Stimulated activated CD4-positive, alpha-beta T cell treated with anti-CD3 and anti-CD28 coated beads, Interleukin-2, amount 100 ng/mL, for 24 hours (primary cell): ENCODE data around the gene MBNL3.
"Not testable (repeated sequence)": the region's sequence is repeated elsewhere in the genome, so short reads cannot be mapped to it uniquely, and the experiment has no call there.

Experiments
- DNase-seq, 2 donors: peaks; one replicate each; pipeline ENCODE4 v3.0.0-alpha.2; 2020

The MBNL3 gene

DNA sequence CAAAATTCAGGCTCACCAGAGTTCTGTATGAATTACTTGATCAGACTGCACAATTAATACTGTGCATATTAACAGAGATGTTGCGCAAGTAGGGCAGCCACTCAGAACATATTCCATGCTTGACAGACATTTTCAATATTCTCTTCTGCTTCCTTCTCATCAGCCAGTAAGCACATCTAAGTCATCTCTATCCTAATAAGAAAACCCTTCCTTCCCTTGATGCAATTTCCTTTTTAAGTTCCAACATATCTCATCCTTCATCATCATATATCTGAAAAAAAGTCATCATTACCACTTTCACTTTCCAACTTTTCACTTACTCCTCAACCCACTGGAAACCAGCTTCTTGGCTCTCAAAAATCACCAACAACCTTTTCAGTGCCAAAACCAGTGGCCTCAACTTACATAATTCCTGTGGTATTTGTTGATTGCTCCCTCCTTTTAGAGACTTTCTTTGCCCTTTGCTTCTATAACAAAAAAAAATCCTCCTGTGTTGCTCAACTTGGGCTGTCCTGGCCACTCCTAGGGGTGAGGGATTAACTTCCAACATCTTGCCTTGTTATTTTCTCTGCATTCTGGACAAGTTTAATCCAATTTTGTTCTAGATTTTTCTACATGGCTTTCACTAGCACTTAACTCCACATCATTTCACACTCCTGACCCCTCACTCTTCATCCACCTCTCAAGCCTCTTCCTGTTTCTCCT, 14.1 kb downstream of the MBNL3 start:
- no peak for DNase-seq

DNA sequence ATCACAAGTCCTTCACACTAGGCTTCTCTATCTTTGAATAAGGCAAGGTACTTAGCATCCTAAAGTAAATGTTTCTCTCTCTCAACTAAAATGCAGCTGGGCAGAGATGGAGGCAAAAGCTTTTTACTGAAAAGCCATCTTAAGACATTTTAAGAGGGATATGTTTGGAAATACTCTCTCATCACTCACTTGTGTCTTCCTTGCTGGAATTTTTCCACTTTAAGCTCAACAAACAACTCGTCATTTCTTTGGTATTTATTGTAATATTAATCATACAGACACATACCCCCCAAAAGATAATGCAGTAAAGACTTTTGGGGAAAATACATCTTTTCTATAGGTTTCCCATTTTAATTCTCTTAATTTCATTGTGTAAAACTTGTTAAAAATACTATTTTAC, 16.4 kb downstream of the MBNL3 start:
- DNase-seq = no peak

DNA sequence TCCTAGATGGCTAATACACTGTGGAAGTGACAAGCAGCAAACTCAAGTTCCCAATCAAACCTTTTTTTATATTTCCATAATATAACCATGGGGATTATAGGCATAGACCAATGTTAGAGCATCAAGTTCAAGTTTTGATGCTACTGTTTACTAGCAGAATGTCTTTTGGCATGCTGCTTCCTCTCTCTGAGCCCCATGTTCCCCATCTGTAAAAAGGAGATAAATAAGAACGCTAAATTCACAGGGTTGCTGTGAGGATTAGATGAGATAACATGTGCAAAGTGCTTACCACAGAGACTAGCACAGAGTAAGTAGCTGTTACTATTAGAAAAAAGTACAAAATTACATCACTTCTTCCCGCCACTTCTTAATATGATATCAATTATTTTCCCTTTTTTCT, 18.0 kb downstream of the MBNL3 start:
- no peak for DNase-seq

DNA sequence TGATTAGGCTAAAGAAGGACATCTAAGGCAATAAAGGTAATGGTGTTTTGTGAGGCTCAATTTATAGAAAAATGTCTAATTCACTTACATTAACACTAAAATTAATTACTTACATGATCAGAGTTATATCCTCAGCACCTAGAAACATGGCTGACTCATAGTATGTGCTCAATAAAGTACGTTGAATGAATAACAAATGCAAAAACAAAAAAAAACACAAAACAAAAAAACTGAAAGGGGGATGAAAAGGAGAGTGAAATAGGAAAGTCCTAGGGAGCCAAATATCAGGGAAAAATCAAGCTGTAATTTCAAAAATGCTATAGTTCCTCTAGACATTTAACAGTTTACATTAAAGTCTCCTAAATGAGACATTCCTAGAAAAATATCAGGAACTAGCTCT, 18.7 kb downstream of the MBNL3 start:
- DNase-seq = no peak

DNA sequence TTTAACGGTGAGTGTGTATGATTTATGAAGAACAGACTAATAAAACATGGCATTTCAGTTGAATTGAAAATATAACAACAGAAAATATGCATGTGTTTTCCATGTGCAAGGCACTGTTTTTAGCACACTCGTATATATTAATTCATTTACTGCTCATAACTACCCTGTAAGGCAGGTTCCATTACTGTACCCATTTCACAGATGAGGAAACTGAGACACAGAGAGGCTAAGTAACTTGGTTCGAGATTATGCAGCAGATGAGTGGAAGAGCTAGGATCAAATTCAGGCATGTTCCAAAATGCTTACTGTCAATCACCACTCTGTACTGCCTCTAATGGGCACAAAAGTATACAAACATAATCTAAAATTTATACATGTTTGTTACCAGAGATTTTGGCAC, 20.4 kb downstream of the MBNL3 start:
- DNase-seq = no peak

DNA sequence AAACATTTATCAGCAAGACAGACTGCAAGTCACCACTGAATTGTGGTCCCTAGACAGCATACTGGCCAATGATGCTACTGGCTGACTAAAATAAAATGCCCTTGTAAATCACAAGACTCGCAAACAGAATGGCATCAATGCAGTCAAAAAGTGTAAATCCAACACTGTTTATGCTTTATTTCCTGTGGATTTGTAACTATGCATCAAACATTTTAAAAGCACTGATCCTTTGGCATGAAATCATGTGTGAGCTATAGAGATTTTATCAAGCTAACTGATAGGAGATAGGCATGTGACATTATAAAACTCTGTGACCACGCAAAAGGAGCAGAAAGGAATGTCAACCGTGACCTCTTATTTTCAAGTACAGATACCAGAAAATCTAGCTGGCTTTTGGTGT, 20.8 kb downstream of the MBNL3 start:
- no peak for DNase-seq

DNA sequence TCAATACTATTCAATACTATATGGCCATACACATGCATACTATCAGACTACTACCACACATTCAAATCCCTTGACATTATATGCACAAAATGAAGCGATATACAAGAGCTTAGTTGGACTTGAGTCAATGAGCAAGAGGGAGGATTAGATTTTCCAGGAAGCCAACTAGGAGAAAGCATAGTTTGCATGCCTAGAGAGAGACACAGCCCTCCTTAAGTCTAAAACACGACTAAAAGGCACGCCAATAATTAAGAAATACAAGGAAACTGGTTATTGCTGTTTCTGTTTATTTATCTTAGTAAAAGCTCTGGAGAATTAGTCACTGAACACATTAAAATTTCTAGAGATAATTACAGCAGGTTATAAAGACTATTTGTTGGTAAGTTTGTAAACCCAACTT, 21.8 kb downstream of the MBNL3 start:
- no peak for DNase-seq

DNA sequence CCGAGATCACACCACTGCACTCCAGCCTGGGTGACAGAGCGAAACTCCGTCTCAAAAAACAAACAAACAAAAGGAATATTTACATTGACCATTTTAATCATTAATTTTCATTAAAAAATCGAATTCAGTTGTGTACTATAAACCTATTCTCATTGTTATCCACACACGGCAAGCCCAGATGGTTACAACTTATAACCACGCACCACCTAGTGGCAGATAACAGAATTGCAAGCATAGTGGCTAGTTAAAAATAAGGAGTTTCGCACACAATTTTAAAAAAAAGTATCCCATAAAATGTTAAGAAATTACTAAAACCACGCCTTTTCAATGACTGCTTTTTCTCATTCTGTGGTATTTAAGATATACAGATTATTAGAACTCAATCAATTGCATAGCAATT, 25.4 kb downstream of the MBNL3 start:
- DNase-seq = peak; percentile 14 to 18

DNA sequence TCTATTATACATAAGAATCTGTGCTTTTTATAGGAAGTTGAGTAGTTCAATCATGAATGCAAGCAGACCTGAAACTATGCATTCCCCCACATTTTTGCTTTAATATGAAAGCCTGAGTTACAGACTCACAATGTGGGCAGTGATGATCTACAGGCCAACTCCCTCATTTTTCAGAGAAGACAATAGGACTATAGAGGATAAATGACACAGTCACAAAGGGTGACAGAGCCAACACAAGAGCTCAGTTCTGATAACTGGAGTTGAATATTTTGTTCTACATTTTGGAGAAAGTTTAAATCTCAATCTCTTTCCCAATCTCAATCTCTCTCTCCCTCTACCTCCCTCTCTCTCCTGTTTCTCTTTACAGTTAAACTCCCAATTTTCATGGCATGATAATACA, 27.0 kb downstream of the MBNL3 start:
- DNase-seq = no peak

DNA sequence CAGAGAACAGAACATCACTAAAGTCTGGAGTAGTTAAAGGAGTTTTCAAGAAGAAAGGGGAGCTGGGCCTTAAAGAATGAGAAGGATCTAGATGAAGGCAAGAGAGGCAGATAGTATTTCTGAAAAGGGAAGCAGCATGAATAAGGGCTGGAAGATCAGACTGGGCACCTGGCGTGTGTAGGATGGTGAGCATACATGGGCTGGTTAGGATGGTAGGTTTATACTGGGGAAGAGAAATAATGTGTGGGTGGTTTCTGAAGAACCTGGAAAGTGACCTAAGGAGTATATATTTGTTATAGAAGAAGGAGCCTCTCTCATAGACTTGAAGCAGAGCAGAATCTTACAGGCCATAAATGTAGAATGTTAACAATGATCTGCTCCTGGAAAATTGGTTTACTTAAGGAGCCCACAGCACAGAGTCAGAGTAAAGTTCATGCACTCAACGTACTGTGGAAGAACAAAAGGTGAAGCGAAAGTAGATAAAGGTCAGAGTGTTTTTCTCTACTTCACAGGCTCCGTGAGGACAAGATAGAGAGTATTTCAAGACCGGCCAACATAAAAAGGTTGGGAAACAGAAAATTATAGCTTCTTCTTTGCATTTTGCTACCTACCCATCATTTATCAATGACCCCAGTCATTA, 35.8 kb downstream of the MBNL3 start:
- DNase-seq = no peak

DNA sequence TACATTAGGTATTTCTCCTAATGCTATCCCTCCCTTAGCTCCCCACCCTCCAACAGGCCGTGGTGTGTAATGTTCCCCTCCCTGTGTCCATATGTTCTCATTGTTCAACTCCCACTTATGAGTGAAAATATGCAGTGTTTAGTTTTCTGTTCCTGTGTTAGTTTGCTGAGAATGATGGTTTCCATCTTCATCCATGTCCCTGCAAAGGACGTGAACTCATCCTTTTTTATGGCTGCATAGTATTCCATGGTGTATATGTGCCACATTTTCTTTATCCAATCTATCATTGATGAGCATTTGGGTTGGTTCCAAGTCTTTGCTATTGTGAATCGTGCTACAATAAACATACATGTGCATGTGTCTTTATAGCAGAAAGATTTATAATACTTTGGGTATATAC, 42.9 kb downstream of the MBNL3 start:
- DNase-seq = not testable (repeated sequence)

DNA sequence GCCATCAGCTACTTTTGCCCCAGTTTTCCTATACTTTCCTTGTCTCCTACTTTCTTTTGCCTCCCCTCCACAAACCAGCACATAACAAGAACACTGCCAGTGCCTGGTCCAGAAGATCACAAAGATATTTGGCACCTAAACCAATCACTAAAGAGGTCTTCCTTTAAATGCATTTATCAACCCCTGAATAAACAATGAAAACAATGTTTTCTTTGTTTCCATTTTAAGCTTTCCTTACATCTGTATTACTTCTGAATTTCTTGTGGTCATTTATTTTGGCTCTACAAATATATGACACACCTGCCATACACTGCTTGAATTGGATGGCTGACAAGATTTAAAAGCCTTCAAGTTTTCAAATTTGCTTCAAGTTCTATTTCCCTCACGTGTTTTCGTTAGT, 43.9 kb downstream of the MBNL3 start:
- no peak for DNase-seq

DNA sequence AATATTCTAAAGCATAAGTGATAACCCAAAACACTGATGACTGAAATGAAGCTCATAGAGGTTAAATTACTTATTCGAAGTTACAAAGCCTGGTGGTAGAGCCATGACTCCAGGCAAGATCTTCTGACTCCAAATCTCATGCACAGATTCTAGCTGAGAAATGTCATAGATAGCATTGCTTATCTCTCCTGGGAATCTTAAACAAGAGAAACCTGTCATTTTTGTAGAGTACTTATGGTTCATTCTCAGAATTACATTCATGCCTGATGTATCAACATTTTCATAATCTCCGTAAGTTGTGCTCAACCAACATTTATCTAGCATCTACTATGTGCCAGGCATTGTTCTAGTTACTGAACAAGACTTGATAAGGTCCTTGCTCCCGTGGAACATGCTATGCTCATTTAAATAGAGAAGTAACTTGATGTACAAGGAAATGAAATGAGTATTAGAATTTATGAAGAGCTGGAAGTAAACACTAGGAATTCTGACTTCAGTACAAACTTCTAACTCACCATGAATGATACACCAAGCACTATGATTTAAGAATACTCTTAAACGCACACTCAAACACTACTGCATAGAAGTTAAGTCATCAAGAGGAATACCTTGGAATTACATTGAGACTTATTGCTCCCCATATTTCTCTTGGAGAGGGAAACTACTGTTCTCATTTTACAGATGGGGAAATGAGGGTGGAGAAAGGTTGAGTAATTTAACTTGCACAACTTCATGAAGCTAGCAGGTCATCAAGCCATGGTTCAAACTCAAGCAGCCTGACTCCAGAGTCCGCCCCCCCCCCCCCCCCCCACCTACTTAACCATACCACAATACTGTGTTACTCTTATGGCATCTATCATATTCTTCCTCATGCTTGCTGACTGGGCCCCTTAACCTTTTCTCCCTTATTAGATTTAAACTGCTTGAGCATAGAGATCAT, 45.4 kb downstream of the MBNL3 start:
- no peak for DNase-seq

DNA sequence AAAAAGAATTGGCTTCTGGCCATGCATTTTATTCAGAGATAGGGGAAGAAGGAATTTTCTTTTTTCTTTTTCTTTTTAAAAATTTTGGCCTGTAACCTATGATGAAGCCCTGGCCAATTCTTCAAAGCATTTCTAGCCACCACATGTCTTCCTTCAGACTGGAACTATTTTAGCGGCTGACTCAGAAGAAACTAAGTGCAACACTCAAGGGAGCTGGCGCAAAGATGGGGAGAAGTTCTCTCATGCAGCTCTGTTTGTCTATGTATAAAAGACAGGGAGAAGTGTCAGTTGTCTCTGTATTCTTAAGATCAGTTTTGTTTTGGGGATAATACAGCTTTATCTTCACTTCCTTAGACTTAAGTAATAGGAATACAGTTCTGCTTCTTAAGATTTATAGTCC, 46.1 kb downstream of the MBNL3 start:
- no peak for DNase-seq

DNA sequence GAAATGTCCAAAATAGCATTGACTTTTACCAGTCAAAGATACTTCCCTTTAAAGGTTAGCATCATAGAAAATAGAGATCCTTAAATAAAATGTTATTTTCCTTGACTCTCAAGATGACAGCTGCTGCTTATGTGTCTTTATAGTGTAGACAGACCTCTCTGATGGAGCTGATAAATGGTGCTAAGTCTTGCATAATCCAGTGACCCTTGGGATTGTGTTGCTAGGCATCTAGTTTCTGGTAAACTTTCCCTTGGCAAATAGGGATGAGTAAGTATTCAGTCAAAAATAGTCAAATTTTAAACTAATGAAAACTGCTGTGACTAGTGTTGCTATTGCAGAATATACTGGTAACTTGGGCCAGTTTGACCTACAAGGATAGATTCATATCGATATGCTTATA, 53.6 kb downstream of the MBNL3 start:
- DNase-seq = no peak

DNA sequence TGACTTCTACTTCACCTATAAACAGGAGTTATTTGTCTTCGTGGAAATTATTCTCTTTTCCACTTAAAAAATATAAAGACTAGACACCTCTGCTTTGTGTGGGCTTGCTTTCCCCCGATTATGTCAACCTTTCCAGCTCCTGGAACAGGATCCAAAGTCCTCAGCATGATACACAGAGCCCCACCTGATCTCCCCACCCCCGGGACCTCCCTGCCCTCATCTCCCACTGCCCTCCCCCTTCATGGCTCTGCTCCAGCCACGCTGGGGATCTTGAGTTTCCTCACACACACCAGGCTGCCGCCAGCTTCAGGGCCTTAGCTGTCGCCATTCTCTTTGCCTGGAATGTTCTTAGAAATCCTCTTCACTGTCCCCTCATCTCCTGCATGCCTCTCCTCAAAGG, 55.3 kb downstream of the MBNL3 start:
- DNase-seq = no peak

DNA sequence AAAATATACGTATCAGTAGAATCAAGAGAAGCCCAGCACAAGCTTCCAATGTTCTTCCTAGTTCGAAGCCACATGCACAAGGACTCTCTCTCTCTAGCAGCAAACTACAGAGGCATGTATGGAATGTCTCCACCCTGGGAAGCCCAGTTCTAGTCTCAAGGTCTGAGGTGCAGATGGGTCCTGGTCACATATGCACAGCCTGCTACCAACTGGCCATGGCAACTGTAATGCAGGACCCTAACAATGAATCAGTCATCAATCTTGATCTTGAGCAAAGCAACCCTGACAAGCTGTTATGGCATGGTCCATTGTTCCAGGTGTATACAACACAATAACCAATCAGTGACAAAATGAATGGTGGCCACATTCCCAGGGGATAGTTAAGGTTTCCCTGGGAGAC, 55.8 kb downstream of the MBNL3 start:
- DNase-seq = no peak

DNA sequence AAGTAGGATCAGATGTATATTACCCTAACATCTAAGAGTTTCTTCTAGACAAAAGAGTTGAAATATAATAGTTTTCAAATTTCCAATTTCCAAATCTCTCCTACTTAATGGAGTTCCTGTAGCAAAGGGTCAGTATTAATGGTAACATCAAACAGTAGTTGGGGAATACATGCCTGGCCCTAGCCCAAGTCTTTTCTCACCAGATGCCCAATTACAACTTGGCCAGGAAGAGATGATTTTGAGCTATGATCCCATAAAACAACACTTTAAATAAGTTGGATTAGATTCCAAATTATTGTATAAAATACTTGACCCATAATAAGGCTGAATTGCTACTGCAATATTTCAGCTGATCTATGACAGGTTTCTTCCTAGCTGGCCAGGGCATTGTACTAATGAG, 59.9 kb downstream of the MBNL3 start:
- DNase-seq = no peak

DNA sequence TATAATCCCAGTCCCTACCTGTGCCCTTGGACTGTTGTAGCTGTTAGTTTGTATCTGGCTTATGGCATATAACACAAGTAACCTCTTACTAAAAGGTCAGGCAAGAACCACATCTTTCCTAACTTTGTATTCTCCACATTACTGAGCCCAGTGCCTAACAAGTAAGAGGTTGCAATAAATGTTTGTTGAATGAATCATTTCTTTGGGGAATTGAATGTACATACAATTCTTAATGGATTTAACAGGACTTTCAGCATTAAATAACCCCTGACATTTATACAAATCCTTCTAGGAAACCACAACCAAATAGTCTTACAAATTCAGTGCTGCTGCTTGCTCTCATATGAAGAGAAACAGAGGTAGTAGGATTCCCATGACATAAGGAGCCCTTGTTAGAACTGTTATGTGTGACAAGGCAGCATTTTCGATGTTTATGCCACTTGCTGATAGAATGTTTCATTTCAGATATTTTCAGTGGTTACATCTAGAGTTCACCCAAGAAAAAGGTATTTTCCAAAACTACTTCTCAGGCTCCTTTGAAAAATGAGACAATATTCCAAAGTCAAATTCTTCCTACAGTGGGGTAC, 62.0 kb downstream of the MBNL3 start:
- no peak for DNase-seq

DNA sequence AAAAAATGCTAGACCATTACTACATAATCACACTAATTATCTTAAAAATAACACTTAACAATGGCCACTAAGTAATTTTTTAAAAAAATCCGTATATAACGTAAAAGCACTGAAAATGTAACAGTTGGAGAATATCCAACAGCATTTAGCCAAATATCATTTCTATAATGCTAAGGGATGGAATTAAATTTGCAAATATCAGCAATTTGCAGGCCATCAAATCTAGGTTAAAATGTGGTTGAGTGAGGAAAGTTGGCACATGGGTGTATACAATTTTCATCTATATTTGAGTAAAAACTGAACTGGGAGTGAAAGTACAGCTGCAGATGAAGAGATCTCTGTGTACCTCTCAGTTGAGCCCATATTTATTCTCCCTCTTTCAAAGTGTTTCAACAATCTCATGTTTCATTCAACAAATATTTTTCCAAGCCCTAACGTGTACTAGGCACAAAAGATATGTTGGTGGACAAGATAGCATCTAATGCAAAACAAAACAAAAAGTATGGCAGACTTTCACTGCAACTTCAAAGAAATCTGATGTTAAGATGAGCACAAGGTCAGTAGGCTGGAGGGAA, 63.0 kb downstream of the MBNL3 start:
- no peak for DNase-seq

DNA sequence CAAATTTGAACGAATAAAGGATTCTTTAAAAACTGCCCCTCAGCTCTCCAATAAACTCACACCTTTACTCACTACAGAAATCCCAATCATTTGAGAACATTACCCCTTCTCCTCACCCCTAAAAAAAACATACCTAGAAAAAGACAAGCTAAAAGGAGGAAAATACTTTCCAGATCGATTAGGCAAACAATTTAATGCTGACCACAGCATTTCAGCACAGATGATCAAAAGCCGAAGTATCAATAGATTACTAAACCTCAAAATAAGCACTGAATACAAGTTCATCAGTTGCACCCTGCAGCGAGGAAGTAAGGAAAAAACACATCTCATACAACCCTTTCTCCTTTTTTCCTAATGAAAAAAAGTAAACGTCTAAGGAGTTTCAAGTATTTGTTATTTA, 65.5 kb downstream of the MBNL3 start:
- no peak for DNase-seq

DNA sequence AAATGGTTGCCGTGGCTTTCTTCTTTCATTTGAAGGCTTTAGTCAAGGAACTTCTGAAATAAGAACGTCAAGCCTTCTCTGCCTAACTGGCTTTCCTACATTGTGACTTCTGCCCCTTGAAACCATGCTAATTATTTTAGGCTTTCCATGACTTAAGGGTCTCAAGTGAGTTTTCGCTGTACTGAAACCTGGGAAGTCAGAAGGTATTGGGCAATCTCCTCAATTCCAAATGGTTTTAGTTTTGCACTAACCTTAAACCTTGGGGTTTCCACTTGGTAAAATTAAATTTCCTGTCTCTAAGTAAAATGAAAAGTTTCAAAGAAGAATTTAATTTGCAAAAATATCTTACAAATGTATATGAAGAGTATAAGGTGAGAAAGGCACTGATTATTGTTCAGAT, 73.8 kb downstream of the MBNL3 start:
- DNase-seq = no peak

DNA sequence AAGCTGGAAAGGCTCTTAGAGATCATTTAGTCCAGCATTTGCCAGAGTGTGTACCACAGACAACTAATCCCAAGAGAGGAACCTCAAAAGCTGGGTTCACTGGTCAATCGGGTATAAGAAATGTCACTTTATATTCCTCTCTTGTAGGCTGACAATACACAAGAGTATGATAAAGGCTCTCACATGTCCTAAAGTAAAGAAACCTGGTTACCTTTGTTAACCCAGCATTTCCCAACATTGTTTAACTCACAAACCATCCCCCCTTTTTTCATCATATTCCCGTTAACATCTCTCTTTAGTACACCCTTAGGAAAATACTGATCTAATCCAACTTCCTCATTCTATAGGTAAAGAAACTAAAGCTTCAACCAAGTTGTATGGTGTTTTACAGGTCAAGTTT, 74.4 kb downstream of the MBNL3 start:
- no peak for DNase-seq
